Panc1 (cell line): ENCODE results near the gene ATP6V1C2. TPM values are rescaled to one million over a fixed set of nuclear protein-coding genes. Genes with fewer than 3 reads are reported as not detected.

ENCODE experiments used
- ATAC-seq: fragments of 200-7000 bp; cut with Tn5 transposase; 2 replicates; pipeline ENCODE4 v1.9.1; 2020; ENCODE audit warnings: mild to moderate bottlenecking, moderate library complexity
- BruUV-seq: library from RNA; stranded (reverse); fragments of 400-500 nt; replicated peaks from 2 replicates; lab custom pipeline; 2021; lab: Mats Ljungman, UMichigan
- CTCF ChIA-PET: fragments of 300-600 bp; sonication (Branson Sonifier 250); formaldehyde crosslinking; loops from one replicate; lab custom pipeline; 2022; ENCODE audit warnings: antibody characterized with exemption; lab: Charles Lee
- POLR2A ChIA-PET: fragments of 300-600 bp; sonication (Branson Sonifier 250); formaldehyde crosslinking; loops from one replicate; lab custom pipeline; 2022; ENCODE audit warnings: antibody characterized with exemption; lab: Charles Lee
- DNase-seq: peaks from one replicate; pipeline ENCODE4 v3.0.0-alpha.2; 2010; ENCODE audit warnings: low read depth, low spot score
- H3K27ac ChIP-seq: 2 replicates; pipeline ENCODE4 v1.5.1; 2011; ENCODE audit warnings: mild to moderate bottlenecking, low read length, inconsistent platforms
- H3K27me3 ChIP-seq: fragments of 200-500 bp; sonication (Bioruptor generic); 2 replicates; pipeline ENCODE4 v1.6.0; 2014; ENCODE audit warnings: low read length, inconsistent platforms; ENCODE audit not compliant: control insufficient read depth, insufficient read depth
- H3K36me3 ChIP-seq: fragments of 200-500 bp; sonication (Bioruptor generic); 2 replicates; pipeline ENCODE4 v1.5.1; 2014; ENCODE audit warnings: inconsistent platforms, mild to moderate bottlenecking, low read length, moderate library complexity; ENCODE audit not compliant: control insufficient read depth, insufficient read depth
- H3K4me1 ChIP-seq: 2 replicates; pipeline ENCODE4 v1.5.1; 2011; ENCODE audit warnings: inconsistent platforms, mild to moderate bottlenecking, low read length, moderate library complexity; ENCODE audit not compliant: control insufficient read depth, insufficient read depth
- H3K4me3 ChIP-seq, 2 experiments: 2 replicates each; pipeline ENCODE4 v1.5.1; 2011 to 2012; ENCODE audit warnings: low read depth in 2 of 2, low read length in 2 of 2, mild to moderate bottlenecking in 2 of 2, inconsistent platforms in 1 of 2, moderate library complexity in 1 of 2
- H3K9me3 ChIP-seq: fragments of 200-500 bp; sonication (Bioruptor generic); 2 replicates; pipeline ENCODE4 v1.5.1; 2014; ENCODE audit warnings: low read depth, mild to moderate bottlenecking, inconsistent platforms, low read length, moderate library complexity; ENCODE audit not compliant: control insufficient read depth, insufficient read depth
- POLR2AphosphoS5 ChIP-seq: IDR thresholded peaks from 2 replicates; pipeline ENCODE4 v1.6.1; 2012; ENCODE audit warnings: mild to moderate bottlenecking, low read depth, low read length, moderate library complexity
- REST ChIP-seq, 2 experiments: IDR thresholded peaks; 2 replicates each; pipeline ENCODE4 v1.6.1; 2011 to 2012; ENCODE audit warnings: low read depth in 2 of 2, control low read depth in 1 of 2, low read length in 1 of 2, mild to moderate bottlenecking in 1 of 2, moderate library complexity in 1 of 2; ENCODE audit not compliant: insufficient read depth in 1 of 2
- SIN3A ChIP-seq: IDR thresholded peaks from 2 replicates; pipeline ENCODE4 v1.6.1; 2012; ENCODE audit warnings: low read depth, mild to moderate bottlenecking, low read length, moderate library complexity, borderline replicate concordance; ENCODE audit not compliant: insufficient read depth
- TCF7L2 ChIP-seq: IDR thresholded peaks from 2 replicates; pipeline ENCODE4 v1.6.1; 2011; ENCODE audit warnings: mild to moderate bottlenecking, low read depth, low read length, inconsistent platforms
- in situ Hi-C: cut with HindIII; loops from 2 replicates; pipeline ENCODE4 v1.10.0; 2016; ENCODE audit warnings: low sequenced_read_pairs, low pct_unique_long_range_greater_than_20kb
- intact Hi-C: fragments of 100-400 bp; cut with micrococcal nuclease; formaldehyde crosslinking; loops from one replicate; pipeline ENCODE4 v1.10.0; 2022; ENCODE audit not compliant: unreplicated experiment
- total RNA-seq: library from RNA; stranded (reverse); gene quantifications from one replicate; pipeline ENCODE4 v1.2.1, GENCODE V29; 2021; ENCODE audit not compliant: unreplicated experiment
- TF ChIP-seq, protein P1 (sequence below): fragments of 450-650 bp; IDR thresholded peaks from 2 replicates; pipeline ENCODE4 v1.5.1; 2017; ENCODE audit warnings: mild to moderate bottlenecking

The ATP6V1C2 gene
- total RNA-seq, 1 experiment from 2014 or later, result 0.54 TPM

DNA sequence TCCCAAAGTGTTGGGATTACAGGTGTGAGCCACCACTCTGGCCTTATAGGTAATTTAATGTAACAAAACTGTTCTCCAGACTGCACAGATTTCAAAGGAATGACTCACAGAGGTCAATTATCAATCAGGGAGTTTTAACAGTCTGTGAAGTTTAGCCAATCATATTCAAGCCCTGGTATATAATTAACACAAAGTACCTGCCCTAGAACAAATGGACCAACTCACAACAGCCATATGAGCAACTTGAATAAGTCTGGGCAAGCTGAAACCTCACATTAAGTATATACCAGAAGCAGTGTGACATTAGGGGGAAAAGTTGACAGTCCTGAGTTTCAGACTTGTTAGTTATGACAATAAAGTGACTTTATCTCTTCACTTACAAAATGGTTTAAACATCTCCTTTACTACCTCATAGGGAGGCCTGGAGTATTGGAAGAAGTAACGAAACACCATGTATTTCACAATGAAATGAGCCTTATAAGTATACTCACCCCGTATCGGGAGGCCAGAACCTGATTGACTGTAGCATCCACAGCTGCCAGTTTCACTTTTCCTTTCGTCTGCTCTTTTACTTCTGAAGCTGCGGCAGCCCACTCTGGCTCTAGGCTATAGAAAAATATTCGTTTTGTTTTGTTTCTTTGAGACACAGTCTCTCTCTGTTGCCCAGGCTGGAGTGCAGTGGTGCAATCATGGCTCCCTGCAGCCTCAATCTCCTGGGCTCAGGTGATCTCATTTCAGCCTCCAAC, 69.0 kb downstream of the ATP6V1C2 start:
- Histone ChIP-seq H3K9me3 (no peaks in the 10 kb centered on the region), H3K4me1 (no peaks in the 10 kb centered on the region), H3K27ac (no peak overlapping the region), H3K36me3 (peaks cover 34% of the 10 kb centered on the region), H3K27me3 (no peaks in the 10 kb centered on the region), H3K4me3 (no peak overlapping the region)
- DNase-seq (no peak), ATAC-seq (no peak)
- ChIA-PET POLR2A (no interaction called here), CTCF (no interaction called here)
- intact Hi-C loops (no loop called here), in situ Hi-C loops (no loop called here)
- no TSS peak for BruUV-seq
- TF ChIP-seq POLR2AphosphoS5 (no peak), SIN3A (no peak), TCF7L2 (no peak), REST (IDR thresholded peaks at IDR 0.05; ENCODE audit: insufficient read depth in 1 of 2, low read depth in 2 of 2, low read length in 1 of 2) (no peak)
- TF ChIP-seq, protein P1, sequence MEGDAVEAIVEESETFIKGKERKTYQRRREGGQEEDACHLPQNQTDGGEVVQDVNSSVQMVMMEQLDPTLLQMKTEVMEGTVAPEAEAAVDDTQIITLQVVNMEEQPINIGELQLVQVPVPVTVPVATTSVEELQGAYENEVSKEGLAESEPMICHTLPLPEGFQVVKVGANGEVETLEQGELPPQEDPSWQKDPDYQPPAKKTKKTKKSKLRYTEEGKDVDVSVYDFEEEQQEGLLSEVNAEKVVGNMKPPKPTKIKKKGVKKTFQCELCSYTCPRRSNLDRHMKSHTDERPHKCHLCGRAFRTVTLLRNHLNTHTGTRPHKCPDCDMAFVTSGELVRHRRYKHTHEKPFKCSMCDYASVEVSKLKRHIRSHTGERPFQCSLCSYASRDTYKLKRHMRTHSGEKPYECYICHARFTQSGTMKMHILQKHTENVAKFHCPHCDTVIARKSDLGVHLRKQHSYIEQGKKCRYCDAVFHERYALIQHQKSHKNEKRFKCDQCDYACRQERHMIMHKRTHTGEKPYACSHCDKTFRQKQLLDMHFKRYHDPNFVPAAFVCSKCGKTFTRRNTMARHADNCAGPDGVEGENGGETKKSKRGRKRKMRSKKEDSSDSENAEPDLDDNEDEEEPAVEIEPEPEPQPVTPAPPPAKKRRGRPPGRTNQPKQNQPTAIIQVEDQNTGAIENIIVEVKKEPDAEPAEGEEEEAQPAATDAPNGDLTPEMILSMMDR, result no peak

- in situ Hi-C loops, result no loop called here
Measured at GRCh38 chr2:10792001-10792634, 70.7 kb downstream of the ATP6V1C2 start.

More at GRCh38 chr2:10792001-10792634, 70.7 kb downstream of the ATP6V1C2 start:
- H3K36me3 ChIP-seq, result peaks cover 34% of the 10 kb centered on the region
- H3K4me3 ChIP-seq, result no peak overlapping the region
- ATAC-seq (no peak), DNase-seq (no peak)
- ChIA-PET POLR2A (no interaction called here), CTCF (no interaction called here)
- BruUV-seq, result no TSS peak
- H3K9me3 ChIP-seq, result no peaks in the 10 kb centered on the region
- intact Hi-C loops, result no loop called here
- no peak overlapping the region for H3K27ac ChIP-seq
- no peaks in the 10 kb centered on the region for H3K27me3 ChIP-seq
- no peaks in the 10 kb centered on the region for H3K4me1 ChIP-seq
- TF ChIP-seq REST (IDR thresholded peaks at IDR 0.05; ENCODE audit: insufficient read depth in 1 of 2, low read depth in 2 of 2, low read length in 1 of 2) (no peak), SIN3A (no peak), TCF7L2 (no peak), POLR2AphosphoS5 (no peak)
- TF ChIP-seq, protein P1, result no peak
